Midbrain (tissue), 1 donor: ENCODE results near the gene RFC4.

Source experiments
- DNase-seq: peaks from one replicate; lab custom pipeline; 2025; lab: John Stamatoyannopoulos, UW

RFC4 gene

GRCh38 chr3:186743666-186744065 lies 62.6 kb downstream of the RFC4 start:
- DNase-seq: no peak

- no peak for DNase-seq
These were observed 63.5 kb downstream of the RFC4 start for GRCh38 chr3:186742618-186743380.
